Neural cell (in vitro differentiated cells): ENCODE results near the gene ACP6. TPM values are rescaled to one million over a fixed set of nuclear protein-coding genes. Genes with fewer than 3 reads are reported as not detected.

Source experiments
- H2AFZ ChIP-seq: fragments of 200-600, 300-800 bp; sonication (generic), shearing (Covaris generic); 2 replicates; pipeline ENCODE4 v1.6.0; 2014; ENCODE audit warnings: low read depth, mild to moderate bottlenecking, antibody characterized with exemption, low read length, moderate library complexity
- H3F3A ChIP-seq: fragments of 200-600 bp; shearing (Covaris generic); 2 replicates; pipeline ENCODE4 v1.6.1; 2016; ENCODE audit warnings: mild to moderate bottlenecking, moderate library complexity, mixed read lengths, antibody characterized with exemption, low read length; ENCODE audit not compliant: insufficient read depth, poor library complexity, severe bottlenecking
- H3K27ac ChIP-seq: fragments of 200-600, 300-800 bp; sonication (generic), shearing (Covaris generic); 2 replicates; pipeline ENCODE4 v1.5.1; 2014; ENCODE audit warnings: mild to moderate bottlenecking, low read length, moderate library complexity
- H3K27me3 ChIP-seq: fragments of 300-800, 200-600 bp; sonication (generic), shearing (Covaris generic); 2 replicates; pipeline ENCODE4 v1.6.0; 2014; ENCODE audit warnings: mild to moderate bottlenecking, low read depth, low read length, moderate library complexity; ENCODE audit not compliant: insufficient read depth
- H3K36me3 ChIP-seq: fragments of 300-800, 200-600 bp; sonication (generic), shearing (Covaris generic); 2 replicates; pipeline ENCODE4 v1.5.1; 2014; ENCODE audit warnings: mild to moderate bottlenecking, antibody characterized with exemption, low read length, moderate library complexity; ENCODE audit not compliant: insufficient read depth
- H3K4me2 ChIP-seq: fragments of 300-800, 200-600 bp; sonication (generic), shearing (Covaris generic); 2 replicates; pipeline ENCODE4 v1.6.0; 2014; ENCODE audit warnings: mild to moderate bottlenecking, low read length
- H3K4me3 ChIP-seq: fragments of 300-800, 200-600 bp; sonication (generic), shearing (Covaris generic); 2 replicates; pipeline ENCODE4 v1.5.1; 2014; ENCODE audit warnings: mild to moderate bottlenecking, low read length, moderate library complexity
- H3K79me2 ChIP-seq: fragments of 200-600 bp; shearing (Covaris generic); replicated peaks from 2 replicates; pipeline ENCODE4 v1.6.0; 2014; ENCODE audit warnings: mild to moderate bottlenecking, low read length, moderate library complexity; ENCODE audit not compliant: insufficient read depth
- H3K9ac ChIP-seq: fragments of 300-800, 200-600 bp; sonication (generic), shearing (Covaris generic); 2 replicates; pipeline ENCODE4 v1.6.1; 2016; ENCODE audit warnings: mild to moderate bottlenecking, low read length, mixed read lengths
- H3K9me2 ChIP-seq: fragments of 200-600 bp; shearing (Covaris generic); 2 replicates; pipeline ENCODE4 v1.6.1; 2016; ENCODE audit warnings: mild to moderate bottlenecking, low read length, mixed read lengths; ENCODE audit not compliant: insufficient read depth
- H3K9me3 ChIP-seq: fragments of 200-600, 300-800 bp; sonication (generic), shearing (Covaris generic); 2 replicates; pipeline ENCODE4 v1.6.1; 2016; ENCODE audit warnings: mild to moderate bottlenecking, mixed run types, low read length, moderate library complexity, mixed read lengths
- H4K20me1 ChIP-seq: fragments of 200-600 bp; shearing (Covaris generic); 2 replicates; pipeline ENCODE4 v1.6.1; 2016; ENCODE audit warnings: mild to moderate bottlenecking, mixed run types; ENCODE audit not compliant: insufficient read depth
- EP300 ChIP-seq: fragments of 450-650 bp; conservative IDR thresholded peaks from 2 replicates; pipeline ENCODE4 v1.6.1; 2014; ENCODE audit warnings: antibody characterized with exemption, mild to moderate bottlenecking, moderate library complexity; ENCODE audit not compliant: poor library complexity, severe bottlenecking
- EZH2 ChIP-seq: fragments of 200-600, 300-800 bp; shearing (Covaris generic), sonication (generic); IDR thresholded peaks from 2 replicates; pipeline ENCODE4 v1.6.1; 2014; ENCODE audit warnings: antibody characterized with exemption, low read length, borderline replicate concordance, mild to moderate bottlenecking; ENCODE audit not compliant: insufficient read depth, poor library complexity, severe bottlenecking
- MXI1 ChIP-seq: fragments of 450-650 bp; conservative IDR thresholded peaks from 2 replicates; pipeline ENCODE4 v1.6.1; 2014; ENCODE audit warnings: antibody characterized with exemption, mild to moderate bottlenecking; ENCODE audit not compliant: poor library complexity, severe bottlenecking
- POLR2AphosphoS5 ChIP-seq: IDR thresholded peaks from 2 replicates; pipeline ENCODE4 v1.6.1; 2012
- RAD21 ChIP-seq: fragments of 450-650 bp; conservative IDR thresholded peaks from 2 replicates; pipeline ENCODE4 v1.6.1; 2014; ENCODE audit warnings: antibody characterized with exemption, mild to moderate bottlenecking, moderate library complexity
- SMC3 ChIP-seq: fragments of 450-650 bp; conservative IDR thresholded peaks from 2 replicates; pipeline ENCODE4 v1.6.1; 2014; ENCODE audit warnings: antibody characterized with exemption, mild to moderate bottlenecking, moderate library complexity; ENCODE audit not compliant: poor library complexity
- TAF1 ChIP-seq: IDR thresholded peaks from 2 replicates; pipeline ENCODE4 v1.6.1; 2012; ENCODE audit warnings: low read depth
- polyA plus RNA-seq: library from polyadenylated mRNA; depleted of rRNA; stranded (reverse); fragments of >200 nt; gene quantifications from 2 replicates; pipeline ENCODE4 v1.2.3, GENCODE V29; 2014
- TF ChIP-seq, protein P1 (sequence below): IDR thresholded peaks from 2 replicates; pipeline ENCODE4 v1.6.1; 2012; ENCODE audit warnings: borderline replicate concordance
- TF ChIP-seq, protein P2 (sequence below): fragments of 450-650 bp; IDR thresholded peaks from 2 replicates; pipeline ENCODE4 v1.5.1; 2014; ENCODE audit warnings: antibody characterized with exemption, mild to moderate bottlenecking, moderate library complexity; ENCODE audit not compliant: poor library complexity, severe bottlenecking

Gene ACP6
- polyA plus RNA-seq, 1 donor from 2014 or later, result 2.9 TPM

DNA sequence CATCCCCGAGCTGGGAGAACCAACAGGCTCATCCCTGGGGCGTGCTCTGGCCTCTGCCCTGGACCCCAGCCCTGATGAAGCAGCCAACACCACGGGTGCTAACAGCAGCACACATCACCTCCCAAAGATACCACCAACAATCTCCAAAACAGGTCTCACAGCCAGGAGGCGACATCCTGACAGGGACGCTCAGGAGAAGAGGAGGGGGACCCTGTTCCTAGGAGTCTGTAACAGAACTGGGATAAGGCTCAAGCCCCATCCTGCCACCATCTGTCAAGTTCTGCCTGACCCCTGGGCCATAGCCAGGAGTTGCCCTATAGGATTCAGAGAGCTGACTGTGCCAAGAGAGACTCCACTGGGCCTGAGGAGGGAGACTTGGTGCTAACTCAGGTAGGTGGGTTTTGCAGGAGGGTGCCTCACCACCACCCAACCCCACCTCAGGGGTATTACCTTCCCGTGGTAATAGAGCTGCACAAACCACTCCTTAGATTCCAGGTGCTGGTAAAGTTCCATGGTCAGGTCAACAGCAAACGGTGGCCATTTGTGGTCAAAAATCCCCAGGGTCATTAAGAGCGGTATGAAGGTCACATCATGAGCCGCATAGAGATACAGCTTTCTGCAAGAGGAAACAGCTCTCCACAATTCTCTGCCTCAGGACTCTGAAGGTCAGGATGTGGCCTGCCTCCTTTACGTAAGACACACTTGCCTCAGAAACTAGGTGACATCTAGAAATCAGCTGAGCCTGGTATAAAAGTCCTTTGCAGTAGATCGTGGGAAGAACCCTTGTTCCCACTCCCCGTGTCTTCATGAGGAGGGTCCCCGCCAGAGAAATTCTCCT, 22.3 kb downstream of the ACP6 start:
- H3K36me3 ChIP-seq, result no peaks in the 10 kb centered on the region
- H3K27me3 ChIP-seq, result no peaks in the 10 kb centered on the region
- no peaks in the 10 kb centered on the region for H3K79me2 ChIP-seq
- no peak overlapping the region for H3K9ac ChIP-seq
- H4K20me1 ChIP-seq, result no peaks in the 10 kb centered on the region
- H3K4me3 ChIP-seq, result no peak overlapping the region
- TF ChIP-seq POLR2AphosphoS5 (no peak), SMC3 (no peak), TAF1 (no peak), EP300 (no peak), RAD21 (no peak), MXI1 (no peak), EZH2 (no peak)
- TF ChIP-seq, protein P1, sequence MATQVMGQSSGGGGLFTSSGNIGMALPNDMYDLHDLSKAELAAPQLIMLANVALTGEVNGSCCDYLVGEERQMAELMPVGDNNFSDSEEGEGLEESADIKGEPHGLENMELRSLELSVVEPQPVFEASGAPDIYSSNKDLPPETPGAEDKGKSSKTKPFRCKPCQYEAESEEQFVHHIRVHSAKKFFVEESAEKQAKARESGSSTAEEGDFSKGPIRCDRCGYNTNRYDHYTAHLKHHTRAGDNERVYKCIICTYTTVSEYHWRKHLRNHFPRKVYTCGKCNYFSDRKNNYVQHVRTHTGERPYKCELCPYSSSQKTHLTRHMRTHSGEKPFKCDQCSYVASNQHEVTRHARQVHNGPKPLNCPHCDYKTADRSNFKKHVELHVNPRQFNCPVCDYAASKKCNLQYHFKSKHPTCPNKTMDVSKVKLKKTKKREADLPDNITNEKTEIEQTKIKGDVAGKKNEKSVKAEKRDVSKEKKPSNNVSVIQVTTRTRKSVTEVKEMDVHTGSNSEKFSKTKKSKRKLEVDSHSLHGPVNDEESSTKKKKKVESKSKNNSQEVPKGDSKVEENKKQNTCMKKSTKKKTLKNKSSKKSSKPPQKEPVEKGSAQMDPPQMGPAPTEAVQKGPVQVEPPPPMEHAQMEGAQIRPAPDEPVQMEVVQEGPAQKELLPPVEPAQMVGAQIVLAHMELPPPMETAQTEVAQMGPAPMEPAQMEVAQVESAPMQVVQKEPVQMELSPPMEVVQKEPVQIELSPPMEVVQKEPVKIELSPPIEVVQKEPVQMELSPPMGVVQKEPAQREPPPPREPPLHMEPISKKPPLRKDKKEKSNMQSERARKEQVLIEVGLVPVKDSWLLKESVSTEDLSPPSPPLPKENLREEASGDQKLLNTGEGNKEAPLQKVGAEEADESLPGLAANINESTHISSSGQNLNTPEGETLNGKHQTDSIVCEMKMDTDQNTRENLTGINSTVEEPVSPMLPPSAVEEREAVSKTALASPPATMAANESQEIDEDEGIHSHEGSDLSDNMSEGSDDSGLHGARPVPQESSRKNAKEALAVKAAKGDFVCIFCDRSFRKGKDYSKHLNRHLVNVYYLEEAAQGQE, result no peak
- TF ChIP-seq, protein P2, sequence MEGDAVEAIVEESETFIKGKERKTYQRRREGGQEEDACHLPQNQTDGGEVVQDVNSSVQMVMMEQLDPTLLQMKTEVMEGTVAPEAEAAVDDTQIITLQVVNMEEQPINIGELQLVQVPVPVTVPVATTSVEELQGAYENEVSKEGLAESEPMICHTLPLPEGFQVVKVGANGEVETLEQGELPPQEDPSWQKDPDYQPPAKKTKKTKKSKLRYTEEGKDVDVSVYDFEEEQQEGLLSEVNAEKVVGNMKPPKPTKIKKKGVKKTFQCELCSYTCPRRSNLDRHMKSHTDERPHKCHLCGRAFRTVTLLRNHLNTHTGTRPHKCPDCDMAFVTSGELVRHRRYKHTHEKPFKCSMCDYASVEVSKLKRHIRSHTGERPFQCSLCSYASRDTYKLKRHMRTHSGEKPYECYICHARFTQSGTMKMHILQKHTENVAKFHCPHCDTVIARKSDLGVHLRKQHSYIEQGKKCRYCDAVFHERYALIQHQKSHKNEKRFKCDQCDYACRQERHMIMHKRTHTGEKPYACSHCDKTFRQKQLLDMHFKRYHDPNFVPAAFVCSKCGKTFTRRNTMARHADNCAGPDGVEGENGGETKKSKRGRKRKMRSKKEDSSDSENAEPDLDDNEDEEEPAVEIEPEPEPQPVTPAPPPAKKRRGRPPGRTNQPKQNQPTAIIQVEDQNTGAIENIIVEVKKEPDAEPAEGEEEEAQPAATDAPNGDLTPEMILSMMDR, result no peak
- no peak overlapping the region for H3K4me2 ChIP-seq
- H3K27ac ChIP-seq, result no peak overlapping the region
- H3F3A ChIP-seq, result no peaks in the 10 kb centered on the region
- no peaks in the 10 kb centered on the region for H3K9me3 ChIP-seq
- H3K9me2 ChIP-seq, result no peaks in the 10 kb centered on the region
- no peak overlapping the region for H2AFZ ChIP-seq

DNA sequence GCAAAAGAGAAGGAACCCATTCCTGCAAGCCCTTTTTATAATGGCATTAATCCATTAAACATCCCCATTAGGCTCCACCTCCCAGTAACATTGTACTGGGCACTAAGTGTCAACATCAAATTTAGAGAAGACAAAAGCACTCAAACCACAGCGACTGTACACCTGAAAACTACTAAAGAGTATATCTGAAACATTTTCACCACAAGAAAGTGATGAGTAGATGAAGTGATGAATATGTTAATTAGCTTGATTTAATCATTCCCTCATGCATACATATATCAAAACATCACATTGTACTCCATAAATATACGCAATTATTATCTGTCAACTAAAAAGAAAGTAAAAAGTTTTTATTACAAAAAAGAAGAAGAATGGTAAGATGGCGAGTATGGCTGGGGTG, 26.4 kb downstream of the ACP6 start:
- H3K4me2 ChIP-seq, result no peak overlapping the region
- no peak overlapping the region for H3K9ac ChIP-seq
- no peaks in the 10 kb centered on the region for H3K79me2 ChIP-seq
- no peaks in the 10 kb centered on the region for H4K20me1 ChIP-seq
- H3K36me3 ChIP-seq, result no peaks in the 10 kb centered on the region
- no peaks in the 10 kb centered on the region for H3K9me2 ChIP-seq
- H3K27ac ChIP-seq, result no peak overlapping the region
- TF ChIP-seq EZH2 (no peak), SMC3 (no peak), POLR2AphosphoS5 (no peak), RAD21 (no peak), MXI1 (no peak), TAF1 (no peak), EP300 (no peak)
- TF ChIP-seq, protein P2, result no peak
- TF ChIP-seq, protein P1, result no peak
- H3K9me3 ChIP-seq, result no peaks in the 10 kb centered on the region
- H3F3A ChIP-seq, result no peaks in the 10 kb centered on the region
- H3K27me3 ChIP-seq, result no peaks in the 10 kb centered on the region
- no peak overlapping the region for H3K4me3 ChIP-seq
- H2AFZ ChIP-seq, result no peak overlapping the region
